DOHH2 (cell line): Measurements from ENCODE around the gene MRTFB.

Experiments
- CTCF ChIP-seq: fragments of 200-600 bp; sonication (generic); IDR thresholded peaks from one replicate; pipeline ENCODE4 v1.5.1; 2014; ENCODE audit warnings: antibody characterized with exemption, mild to moderate bottlenecking, low read depth, low read length; ENCODE audit not compliant: poor library complexity, severe bottlenecking
- EZH2phosphoT487 ChIP-seq: fragments of 200-600 bp; sonication (generic); IDR thresholded peaks from 2 replicates; pipeline ENCODE4 v1.6.1; 2017; ENCODE audit warnings: borderline replicate concordance, mild to moderate bottlenecking, antibody characterized with exemption, low read length, moderate library complexity, mixed read lengths

- no peak for TF ChIP-seq CTCF
- TF ChIP-seq EZH2phosphoT487, result no peak
Measured at GRCh38 chr16:14112539-14112856, 41.4 kb downstream of the MRTFB start.
